ENCODE measurements around the gene GMNN.
"Not testable (repeated sequence)": the region's sequence is repeated elsewhere in the genome, so short reads cannot be mapped to it uniquely, and the experiment has no call there.

The GMNN gene

GRCh38 chr6:24774696-24775519 is at the start of gene GMNN:
Gene GMNN, plus strand, starts transcription at chr6:24774937. Its CDS starts 2,310 bp downstream, at chr6:24777247.
- DNase-seq (ENCODE audit: low read depth): peak; percentile 96

- not testable (repeated sequence) for DNase-seq (ENCODE audit: low read depth)
Measured at GRCh38 chr6:24730653-24731052, 44.1 kb upstream of the GMNN start.

- DNase-seq (ENCODE audit: low read depth): not testable (repeated sequence)
Measured at GRCh38 chr6:24731456-24732134, 43.1 kb upstream of the GMNN start.

- no peak for DNase-seq (ENCODE audit: low read depth)
Measured at GRCh38 chr6:24734166-24734565, 40.6 kb upstream of the GMNN start.

GRCh38 chr6:24734710-24735109 is 40.0 kb upstream of the GMNN start:
- DNase-seq (ENCODE audit: low read depth): not testable (repeated sequence)

- no peak for DNase-seq (ENCODE audit: low read depth)
Measured at GRCh38 chr6:24738741-24739140, 36.0 kb upstream of the GMNN start.

GRCh38 chr6:24740861-24741260 is 33.9 kb upstream of the GMNN start:
- DNase-seq (ENCODE audit: low read depth): no peak

GRCh38 chr6:24742216-24742738 is 32.5 kb upstream of the GMNN start:
- DNase-seq (ENCODE audit: low read depth): no peak

GRCh38 chr6:24743265-24743943 is 31.3 kb upstream of the GMNN start:
- DNase-seq (ENCODE audit: low read depth): no peak

- DNase-seq (ENCODE audit: low read depth): no peak
Measured at GRCh38 chr6:24743944-24744335, 30.8 kb upstream of the GMNN start.

- no peak for DNase-seq (ENCODE audit: low read depth)
Measured at GRCh38 chr6:24744911-24745310, 29.8 kb upstream of the GMNN start.

- DNase-seq (ENCODE audit: low read depth): no peak
Measured at GRCh38 chr6:24749297-24749696, 25.4 kb upstream of the GMNN start.

GRCh38 chr6:24750878-24751277 is 23.9 kb upstream of the GMNN start:
- DNase-seq (ENCODE audit: low read depth): not testable (repeated sequence)

GRCh38 chr6:24752503-24752902 is 22.2 kb upstream of the GMNN start:
- no peak for DNase-seq (ENCODE audit: low read depth)

- DNase-seq (ENCODE audit: low read depth): no peak
Measured at GRCh38 chr6:24752917-24753492, 21.7 kb upstream of the GMNN start.

GRCh38 chr6:24753545-24753944 is 21.2 kb upstream of the GMNN start:
- DNase-seq (ENCODE audit: low read depth): no peak

- DNase-seq (ENCODE audit: low read depth): not testable (repeated sequence)
Measured at GRCh38 chr6:24754378-24754777, 20.4 kb upstream of the GMNN start.

GRCh38 chr6:24755279-24755678 is 19.5 kb upstream of the GMNN start:
- DNase-seq (ENCODE audit: low read depth): no peak

- DNase-seq (ENCODE audit: low read depth): no peak
Measured at GRCh38 chr6:24757611-24758010, 17.1 kb upstream of the GMNN start.

GRCh38 chr6:24759718-24760117 is 15.0 kb upstream of the GMNN start:
- DNase-seq (ENCODE audit: low read depth): no peak

- no peak for DNase-seq (ENCODE audit: low read depth)
Measured at GRCh38 chr6:24760210-24760609, 14.5 kb upstream of the GMNN start.

GRCh38 chr6:24761193-24761835 is 13.4 kb upstream of the GMNN start:
- no peak for DNase-seq (ENCODE audit: low read depth)
